Endothelial cell (in vitro differentiated cells): ENCODE data around the gene C5orf22. TPM values are rescaled to one million over a fixed set of nuclear protein-coding genes. Genes with fewer than 3 reads are reported as not detected.

Experiments used
- DNase-seq: peaks from one replicate; pipeline ENCODE4 v3.0.0; 2021; ENCODE audit warnings: low spot score
- H3K27ac Mint-ChIP-seq: one replicate; pipeline ENCODE4 v1.8.0; 2021; ENCODE audit warnings: mixed read lengths, inconsistent platforms; ENCODE audit not compliant: unreplicated experiment
- H3K27me3 Mint-ChIP-seq: one replicate; pipeline ENCODE4 v1.8.0; 2021; ENCODE audit warnings: mild to moderate bottlenecking, moderate library complexity, mixed read lengths, inconsistent platforms; ENCODE audit not compliant: unreplicated experiment
- H3K36me3 Mint-ChIP-seq: one replicate; pipeline ENCODE4 v1.8.0; 2021; ENCODE audit warnings: mild to moderate bottlenecking, low read depth, mixed read lengths, inconsistent platforms; ENCODE audit not compliant: unreplicated experiment
- H3K4me1 Mint-ChIP-seq: one replicate; pipeline ENCODE4 v1.8.0; 2021; ENCODE audit warnings: mild to moderate bottlenecking, mixed read lengths, inconsistent platforms; ENCODE audit not compliant: unreplicated experiment
- H3K4me3 Mint-ChIP-seq: one replicate; pipeline ENCODE4 v1.8.0; 2021; ENCODE audit warnings: mild to moderate bottlenecking, mixed read lengths, inconsistent platforms; ENCODE audit not compliant: unreplicated experiment
- H3K9me3 Mint-ChIP-seq: one replicate; pipeline ENCODE4 v1.8.0; 2021; ENCODE audit warnings: mixed read lengths, inconsistent platforms; ENCODE audit not compliant: unreplicated experiment
- long read RNA-seq: library from polyadenylated mRNA; unstranded; transcript quantifications from one replicate; pipeline ENCODE4 v2.0.0, GENCODE V29; 2020; ENCODE audit not compliant: unreplicated experiment
- total RNA-seq: library from RNA; stranded (reverse); fragmentation: NEBNext Ultra II Directional; extraction: Animal tissue kit (Norgen Biotek cat#: 25700); gene quantifications from one replicate; pipeline ENCODE4 v1.2.1, GENCODE V29; 2021; ENCODE audit not compliant: unreplicated experiment
- TF ChIP-seq, protein P1 (sequence below): fragments of 200-600 bp; sonication (generic); IDR thresholded peaks from one replicate; pipeline ENCODE4 v1.5.0; 2021; ENCODE audit warnings: antibody characterized with exemption; ENCODE audit not compliant: unreplicated experiment

Gene C5orf22
- total RNA-seq, result 26.0 TPM
- long read RNA-seq, partial matches to known transcripts, result 0 of 7 reads
- long read RNA-seq, other reads (novel, unspliced or antisense), result 3 of 7 reads

GRCh38 chr5:31531888-31532547, at the start of gene C5orf22, which contains the start of gene DROSHA:
C5orf22 (plus strand) TSS chr5:31532301; CDS start chr5:31532393, 92 bp downstream.
DROSHA (minus strand) TSS chr5:31532093; CDS start chr5:31529059, 3,034 bp downstream.
- peak; percentile 93 for DNase-seq
- TF ChIP-seq, protein P1, sequence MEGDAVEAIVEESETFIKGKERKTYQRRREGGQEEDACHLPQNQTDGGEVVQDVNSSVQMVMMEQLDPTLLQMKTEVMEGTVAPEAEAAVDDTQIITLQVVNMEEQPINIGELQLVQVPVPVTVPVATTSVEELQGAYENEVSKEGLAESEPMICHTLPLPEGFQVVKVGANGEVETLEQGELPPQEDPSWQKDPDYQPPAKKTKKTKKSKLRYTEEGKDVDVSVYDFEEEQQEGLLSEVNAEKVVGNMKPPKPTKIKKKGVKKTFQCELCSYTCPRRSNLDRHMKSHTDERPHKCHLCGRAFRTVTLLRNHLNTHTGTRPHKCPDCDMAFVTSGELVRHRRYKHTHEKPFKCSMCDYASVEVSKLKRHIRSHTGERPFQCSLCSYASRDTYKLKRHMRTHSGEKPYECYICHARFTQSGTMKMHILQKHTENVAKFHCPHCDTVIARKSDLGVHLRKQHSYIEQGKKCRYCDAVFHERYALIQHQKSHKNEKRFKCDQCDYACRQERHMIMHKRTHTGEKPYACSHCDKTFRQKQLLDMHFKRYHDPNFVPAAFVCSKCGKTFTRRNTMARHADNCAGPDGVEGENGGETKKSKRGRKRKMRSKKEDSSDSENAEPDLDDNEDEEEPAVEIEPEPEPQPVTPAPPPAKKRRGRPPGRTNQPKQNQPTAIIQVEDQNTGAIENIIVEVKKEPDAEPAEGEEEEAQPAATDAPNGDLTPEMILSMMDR, result no peak
- Mint-ChIP-seq H3K36me3 (peaks cover 43% of the 10 kb centered on the region), H3K4me3 (peak within 1 kb of the TSS; percentile 94), H3K9me3 (no peaks in the 10 kb centered on the region), H3K4me1 (peaks cover 33% of the 10 kb centered on the region), H3K27me3 (no peaks in the 10 kb centered on the region), H3K27ac (peak within 1 kb of the TSS; percentile 93)

- Mint-ChIP-seq H3K27me3 (no peaks in the 10 kb centered on the region), H3K4me3 (no peak overlapping the region), H3K4me1 (no peaks in the 10 kb centered on the region), H3K9me3 (no peaks in the 10 kb centered on the region), H3K36me3 (peaks cover 23% of the 10 kb centered on the region), H3K27ac (no peak overlapping the region)
- DNase-seq, result no peak
- TF ChIP-seq, protein P1, result no peak
These were observed 46.5 kb upstream of the C5orf22 start for GRCh38 chr5:31485376-31486207.

- no peak for DNase-seq
- no peaks in the 10 kb centered on the region for H3K9me3 Mint-ChIP-seq
These were observed 45.7 kb upstream of the C5orf22 start for GRCh38 chr5:31486441-31486840.

DNA sequence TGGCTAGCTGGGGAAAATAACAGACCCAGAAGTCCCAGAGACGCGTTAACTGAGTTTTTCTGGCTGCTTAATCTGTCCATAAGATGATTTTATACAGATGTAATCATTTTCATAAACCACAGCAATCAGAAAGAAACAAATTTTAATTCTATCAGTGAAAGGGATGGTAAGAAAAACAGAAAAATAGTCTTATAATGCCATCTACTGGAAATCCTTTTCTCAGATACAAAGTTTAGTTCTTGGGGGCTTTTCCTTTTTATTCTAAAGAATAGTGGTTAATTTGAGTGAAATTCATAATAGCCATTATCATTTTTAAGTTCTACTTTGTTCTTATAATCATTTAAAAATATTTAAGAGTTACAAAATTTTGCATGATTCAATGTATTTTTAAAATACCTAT, 44.6 kb upstream of the C5orf22 start:
- peaks cover 4% of the 10 kb centered on the region for H3K4me1 Mint-ChIP-seq
- H3K4me3 Mint-ChIP-seq, result no peak overlapping the region
- no peaks in the 10 kb centered on the region for H3K27me3 Mint-ChIP-seq
- no peak overlapping the region for H3K27ac Mint-ChIP-seq
- no peak for DNase-seq
- TF ChIP-seq, protein P1, result no peak
- no peaks in the 10 kb centered on the region for H3K9me3 Mint-ChIP-seq
- peaks cover 14% of the 10 kb centered on the region for H3K36me3 Mint-ChIP-seq

More at GRCh38 chr5:31486441-31486840, 45.7 kb upstream of the C5orf22 start:
- peaks cover 22% of the 10 kb centered on the region for H3K36me3 Mint-ChIP-seq
- no peak overlapping the region for H3K27ac Mint-ChIP-seq
- no peaks in the 10 kb centered on the region for H3K27me3 Mint-ChIP-seq
- no peaks in the 10 kb centered on the region for H3K4me1 Mint-ChIP-seq
- no peak overlapping the region for H3K4me3 Mint-ChIP-seq
- TF ChIP-seq, protein P1, result no peak
